ENCODE measurements around the gene DLK1. TPM values are rescaled to one million over a fixed set of nuclear protein-coding genes. Genes with fewer than 3 reads are reported as not detected.

The DLK1 gene
- not detected in 2 replicates for total RNA-seq

DNA sequence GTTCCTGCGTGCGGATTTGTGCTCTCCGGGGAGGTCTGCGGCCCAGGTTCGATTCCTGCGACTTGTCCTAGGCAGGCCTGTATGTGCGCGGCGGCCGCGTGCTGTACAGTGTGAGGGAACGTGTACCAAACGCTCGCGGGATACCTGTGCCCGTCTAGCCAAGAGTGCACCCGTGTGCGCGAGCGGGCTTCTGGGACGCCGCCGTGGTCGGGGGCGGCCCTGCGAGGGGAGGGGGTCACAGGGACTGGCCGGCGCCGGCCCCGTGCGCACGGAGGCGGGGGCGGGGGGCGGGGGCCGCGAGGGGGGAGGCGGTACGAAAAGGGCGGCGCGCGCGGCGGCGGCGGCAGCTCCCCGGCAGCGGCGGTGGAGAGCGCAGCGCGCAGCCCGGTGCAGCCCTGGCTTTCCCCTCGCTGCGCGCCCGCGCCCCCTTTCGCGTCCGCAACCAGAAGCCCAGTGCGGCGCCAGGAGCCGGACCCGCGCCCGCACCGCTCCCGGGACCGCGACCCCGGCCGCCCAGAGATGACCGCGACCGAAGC, at the start of gene DLK1:
TSS of gene DLK1 (plus strand) at position 343 of the 536 bp plus-strand sequence. CDS start at position 520, 177 bp downstream.

Other genes with a start within 250 kb of the DLK1 start
- not detected in 2 replicates for gene BEGAIN, start 139.5 kb upstream of the DLK1 start, total RNA-seq
- 200 and 262 TPM in 2 replicates for gene MEG3, start 99.2 kb downstream of the DLK1 start, total RNA-seq
- gene RTL1, start 176.8 kb downstream of the DLK1 start, total RNA-seq = not detected in 2 replicates